Posterior vena cava (tissue), 2 donors: ENCODE results near the gene ST14. TPM values are rescaled to one million over a fixed set of nuclear protein-coding genes. Genes with fewer than 3 reads are reported as not detected.
"Not testable (repeated sequence)": the region's sequence is repeated elsewhere in the genome, so short reads cannot be mapped to it uniquely, and the experiment has no call there.

Experiments
- DNase-seq: peaks from one replicate; pipeline ENCODE4 v3.0.0-alpha.2; 2020; ENCODE audit warnings: low spot score
- intact Hi-C, 2 donors: fragments of 100-400 bp; cut with DNase I; formaldehyde crosslinking; loops; one replicate each; pipeline versions ENCODE4 v1.14.1 to v1.14.2; 2022 to 2023
- total RNA-seq, 2 donors: library from RNA; stranded (reverse); fragmentation: NEBNext Ultra II Directional; extraction: Animal tissue kit (Norgen Biotek cat#: 25700); gene quantifications; one replicate each; pipeline ENCODE4 v1.2.1, GENCODE V29; 2021
- donor health status: DM: yes; HTN: yes; CAD: no.
- donor health status: DM: yes; HTN: yes; CAD: no.

Gene ST14
- total RNA-seq, 2 donors from 2014 or later = 4.9 to 6.0 TPM

- intact Hi-C loops, DNase-seq: not testable (repeated sequence)
These were observed 85.8 kb downstream of the ST14 start for GRCh38 chr11:130245375-130245774.

- DNase-seq = no peak
- intact Hi-C loops = no loop called here
These were observed 86.7 kb downstream of the ST14 start for GRCh38 chr11:130246270-130246669.

GRCh38 chr11:130246738-130247137 lies 87.2 kb downstream of the ST14 start:
- intact Hi-C loops = no loop called here
- no peak for DNase-seq

- intact Hi-C loops = no loop called here
- DNase-seq = no peak
These were observed 87.7 kb downstream of the ST14 start for GRCh38 chr11:130247319-130247718.

GRCh38 chr11:130249371-130249770 lies 89.8 kb downstream of the ST14 start:
- no peak for DNase-seq
- intact Hi-C loops = no loop called here

- intact Hi-C loops, DNase-seq: not testable (repeated sequence)
These were observed 90.3 kb downstream of the ST14 start for GRCh38 chr11:130249929-130250328.

- DNase-seq, intact Hi-C loops: not testable (repeated sequence)
These were observed 92.2 kb downstream of the ST14 start for GRCh38 chr11:130251763-130252162.

Other genes starting within 250 kb of the ST14 start
- gene PRDM10, start 156.9 kb upstream of the ST14 start, total RNA-seq = 10 to 100 TPM in 1 of 2 donors, 1 to 10 TPM in 1; 5.0 to 10.7 TPM
- gene APLP2, start 89.9 kb upstream of the ST14 start, total RNA-seq = 100 to 1,000 TPM; 284 to 350 TPM
- gene ZBTB44, start 155.1 kb downstream of the ST14 start, total RNA-seq = 10 to 100 TPM; 24.2 to 30.5 TPM